Left ventricle myocardium inferior (tissue), 1 donor: Measurements from ENCODE around the gene ANTXR2. TPM values are rescaled to one million over a fixed set of nuclear protein-coding genes. Genes with fewer than 3 reads are reported as not detected.
A peak's percentile ranks its signal among the peaks of the same experiment; 100 is the strongest.

Source experiments
- DNase-seq: peaks from one replicate; pipeline ENCODE4 v3.0.0-alpha.2; 2020
- H3K27ac ChIP-seq: fragments of 200-600 bp; replicated peaks from 2 replicates; pipeline ENCODE4 v1.8.0; 2021
- H3K27me3 ChIP-seq: fragments of 200-600 bp; 2 replicates; pipeline ENCODE4 v1.8.0; 2021; ENCODE audit warnings: low read depth
- H3K36me3 ChIP-seq: fragments of 200-600 bp; 2 replicates; pipeline ENCODE4 v1.8.0; 2021
- H3K4me1 ChIP-seq: fragments of 200-600 bp; 2 replicates; pipeline ENCODE4 v1.8.0; 2021
- H3K4me3 ChIP-seq: fragments of 200-600 bp; 2 replicates; pipeline ENCODE4 v1.8.0; 2021; ENCODE audit warnings: mild to moderate bottlenecking, moderate library complexity
- H3K9me3 ChIP-seq: fragments of 200-600 bp; replicated peaks from 2 replicates; pipeline ENCODE4 v1.8.0; 2021
- intact Hi-C: fragments of 100-400 bp; cut with micrococcal nuclease; formaldehyde crosslinking; loops from one replicate; pipeline ENCODE4 v1.11.0; 2022
- total RNA-seq: library from RNA; stranded (reverse); fragmentation: NEBNext Ultra II Directional; extraction: Animal tissue kit (Norgen Biotek cat#: 25700); gene quantifications from one replicate; pipeline ENCODE4 v1.2.1, GENCODE V29; 2021
- TF ChIP-seq, protein P1 (sequence below): fragments of 200-600 bp; IDR thresholded peaks from 2 replicates; pipeline ENCODE4 v1.8.0; 2021; ENCODE audit warnings: antibody characterized with exemption, mild to moderate bottlenecking, borderline replicate concordance
- donor health status: DM: no; HTN: yes; CAD: no; lungs with severe emphysema.

Gene ANTXR2
- total RNA-seq, 1 donor from 2014 or later: 42.4 TPM

DNA sequence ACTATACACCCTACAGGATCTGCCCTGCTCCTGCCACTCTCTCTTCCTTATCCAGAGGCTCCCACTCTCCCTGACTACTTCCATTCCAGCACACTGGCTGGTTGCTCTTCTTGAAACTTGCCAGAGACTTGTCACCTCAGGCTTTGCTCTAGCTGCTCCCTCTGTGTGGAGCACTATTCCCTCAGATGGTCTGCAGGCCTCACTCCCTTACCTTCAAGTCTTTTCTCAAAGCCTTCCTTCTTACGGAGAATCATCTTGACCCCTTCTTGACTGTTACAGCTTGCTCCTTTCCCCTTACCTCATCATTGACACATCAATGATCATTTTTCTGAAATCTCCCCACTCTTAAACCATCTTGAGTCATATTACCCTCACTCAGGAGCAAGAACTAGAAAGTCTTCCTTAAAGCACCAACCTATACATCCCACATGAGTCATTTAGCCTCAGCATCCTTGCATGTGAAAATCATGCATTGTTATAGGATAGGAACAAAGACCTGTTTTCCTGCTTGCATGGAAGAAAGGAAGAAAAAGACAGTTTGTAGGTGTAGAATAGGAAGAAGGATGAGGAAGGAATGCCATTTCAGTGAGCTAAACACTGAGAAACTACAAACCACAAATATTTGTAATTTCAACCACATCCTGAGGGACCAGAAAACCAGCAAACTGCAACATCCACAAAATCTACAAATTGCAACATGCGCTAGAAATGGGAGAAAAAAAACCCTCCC lies 55.7 kb downstream of the ANTXR2 start:
- Histone ChIP-seq H3K4me1 (peaks cover 5% of the 10 kb centered on the region), H3K9me3 (no peaks in the 10 kb centered on the region), H3K27ac (no peak overlapping the region), H3K27me3 (no peaks in the 10 kb centered on the region), H3K36me3 (peaks cover 57% of the 10 kb centered on the region), H3K4me3 (no peak overlapping the region)
- TF ChIP-seq, protein P1, sequence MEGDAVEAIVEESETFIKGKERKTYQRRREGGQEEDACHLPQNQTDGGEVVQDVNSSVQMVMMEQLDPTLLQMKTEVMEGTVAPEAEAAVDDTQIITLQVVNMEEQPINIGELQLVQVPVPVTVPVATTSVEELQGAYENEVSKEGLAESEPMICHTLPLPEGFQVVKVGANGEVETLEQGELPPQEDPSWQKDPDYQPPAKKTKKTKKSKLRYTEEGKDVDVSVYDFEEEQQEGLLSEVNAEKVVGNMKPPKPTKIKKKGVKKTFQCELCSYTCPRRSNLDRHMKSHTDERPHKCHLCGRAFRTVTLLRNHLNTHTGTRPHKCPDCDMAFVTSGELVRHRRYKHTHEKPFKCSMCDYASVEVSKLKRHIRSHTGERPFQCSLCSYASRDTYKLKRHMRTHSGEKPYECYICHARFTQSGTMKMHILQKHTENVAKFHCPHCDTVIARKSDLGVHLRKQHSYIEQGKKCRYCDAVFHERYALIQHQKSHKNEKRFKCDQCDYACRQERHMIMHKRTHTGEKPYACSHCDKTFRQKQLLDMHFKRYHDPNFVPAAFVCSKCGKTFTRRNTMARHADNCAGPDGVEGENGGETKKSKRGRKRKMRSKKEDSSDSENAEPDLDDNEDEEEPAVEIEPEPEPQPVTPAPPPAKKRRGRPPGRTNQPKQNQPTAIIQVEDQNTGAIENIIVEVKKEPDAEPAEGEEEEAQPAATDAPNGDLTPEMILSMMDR: no peak
- intact Hi-C loops: no loop called here
- DNase-seq: no peak

DNA sequence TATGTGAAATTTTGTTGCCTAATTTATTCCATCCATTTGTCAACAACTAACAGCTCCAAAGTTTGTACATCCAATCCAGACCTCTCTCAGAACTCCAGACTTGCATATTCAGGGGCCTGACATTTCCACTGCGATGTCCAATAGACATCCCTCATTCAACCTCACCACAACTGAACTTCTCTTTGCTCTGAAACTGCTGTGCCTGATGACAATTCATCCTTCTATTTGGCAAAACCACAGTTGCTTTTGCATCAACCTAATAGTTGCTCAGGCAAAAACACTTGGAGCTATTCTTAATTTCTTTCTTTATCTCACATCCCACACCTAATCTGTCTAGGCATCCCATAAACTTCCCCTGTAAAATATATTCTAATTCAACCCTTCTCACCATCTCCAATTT lies 56.5 kb downstream of the ANTXR2 start:
- no peak overlapping the region for H3K27ac ChIP-seq
- H3K4me1 ChIP-seq: peaks cover 6% of the 10 kb centered on the region
- intact Hi-C loops: no loop called here

DNA sequence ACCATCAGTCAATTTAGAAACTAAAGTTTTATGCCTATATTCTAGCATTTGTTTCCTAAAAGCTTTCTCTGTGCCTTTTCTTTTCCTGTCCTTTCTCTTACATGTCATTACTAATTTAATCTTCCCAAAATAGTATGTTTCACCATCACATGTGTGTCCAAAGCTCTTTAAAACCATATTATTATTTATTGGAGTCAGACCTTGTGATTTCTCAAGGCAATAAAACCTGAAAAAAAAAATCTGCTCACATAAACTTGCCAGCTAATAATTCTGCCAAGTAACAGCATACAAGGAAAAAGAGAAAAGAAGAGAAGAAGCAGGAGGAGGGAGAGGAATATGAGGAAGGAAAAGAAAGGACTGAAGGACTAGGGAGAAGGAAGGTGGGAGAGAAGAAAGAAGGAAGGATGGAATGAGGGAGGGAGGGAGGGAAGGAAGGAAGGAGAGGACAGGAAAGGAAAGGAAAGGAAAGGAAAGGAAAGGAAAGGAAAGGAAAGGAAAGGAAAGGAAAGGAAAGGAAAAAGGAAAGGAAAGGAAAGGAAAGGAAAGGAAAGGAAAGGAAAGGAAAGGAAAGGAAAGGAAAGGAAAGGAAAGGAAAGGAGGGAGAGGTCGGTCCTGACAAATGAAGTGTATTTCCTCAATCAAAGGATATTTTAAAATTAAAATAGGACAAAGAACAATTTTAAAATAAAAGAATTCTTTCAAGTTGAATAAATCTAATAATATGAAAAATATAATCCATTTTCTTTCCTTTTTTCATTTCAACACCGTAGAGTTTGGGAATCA lies 57.4 kb downstream of the ANTXR2 start:
- DNase-seq: no peak
- Histone ChIP-seq H3K4me1 (peaks cover 6% of the 10 kb centered on the region), H3K27ac (no peak overlapping the region), H3K4me3 (no peak overlapping the region), H3K27me3 (no peaks in the 10 kb centered on the region), H3K9me3 (no peaks in the 10 kb centered on the region), H3K36me3 (peaks cover 57% of the 10 kb centered on the region)
- intact Hi-C loops: no loop called here
- TF ChIP-seq, protein P1: no peak

More for the DNA sequence above, 56.5 kb downstream of the ANTXR2 start:
- H3K4me3 ChIP-seq: no peak overlapping the region
- TF ChIP-seq, protein P1: no peak
- H3K36me3 ChIP-seq: peaks cover 57% of the 10 kb centered on the region
- DNase-seq: no peak
- H3K27me3 ChIP-seq: no peaks in the 10 kb centered on the region
- no peaks in the 10 kb centered on the region for H3K9me3 ChIP-seq

DNA sequence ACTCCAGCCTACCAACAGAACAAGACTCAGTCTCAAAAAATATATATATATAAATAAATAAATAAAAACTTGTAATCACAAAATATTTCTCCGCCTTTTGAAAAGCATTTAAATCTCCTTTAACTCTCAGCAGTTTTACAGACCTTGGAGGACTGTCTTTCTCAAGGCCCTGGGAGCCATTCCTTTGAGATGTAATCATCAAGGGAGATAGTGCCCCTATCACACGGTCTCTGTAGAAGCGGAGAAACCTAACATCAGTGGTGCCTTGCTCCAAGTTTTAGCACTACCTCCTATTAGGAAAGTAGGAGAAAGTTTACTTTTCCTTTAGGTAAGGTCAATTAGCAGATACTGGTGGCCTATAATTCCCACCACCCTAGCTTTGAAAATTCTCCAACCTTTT lies 58.5 kb downstream of the ANTXR2 start:
- H3K27me3 ChIP-seq: no peaks in the 10 kb centered on the region
- H3K9me3 ChIP-seq: no peaks in the 10 kb centered on the region
- peaks cover 6% of the 10 kb centered on the region for H3K4me1 ChIP-seq
- no peak for DNase-seq
- TF ChIP-seq, protein P1: no peak
- no peak overlapping the region for H3K27ac ChIP-seq
- H3K36me3 ChIP-seq: peaks cover 48% of the 10 kb centered on the region
- H3K4me3 ChIP-seq: no peak overlapping the region
- intact Hi-C loops: no loop called here

DNA sequence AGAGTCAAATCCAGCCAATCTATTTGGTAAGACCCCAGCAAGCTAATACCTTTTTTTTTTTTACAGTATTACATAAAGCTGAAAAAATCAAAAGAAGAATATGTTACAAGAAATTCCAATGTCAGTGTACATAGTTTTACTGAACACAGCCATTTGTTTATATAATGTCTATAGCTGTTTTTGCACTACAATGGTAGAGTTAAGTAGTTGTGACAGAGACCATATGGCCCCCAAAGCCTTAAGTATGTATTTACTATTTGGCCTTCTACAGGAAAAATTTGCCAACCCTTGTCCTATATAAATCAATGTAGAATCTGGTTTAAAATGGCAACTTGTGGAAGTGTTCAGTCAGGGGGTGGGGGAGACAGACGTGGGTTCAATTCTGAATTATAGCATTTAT lies 60.7 kb downstream of the ANTXR2 start:
- DNase-seq: no peak
- no peaks in the 10 kb centered on the region for H3K27me3 ChIP-seq
- H3K36me3 ChIP-seq: peaks cover 41% of the 10 kb centered on the region
- no peaks in the 10 kb centered on the region for H3K9me3 ChIP-seq
- H3K27ac ChIP-seq: peak overlapping the region; percentile 39
- H3K4me1 ChIP-seq: peaks cover 13% of the 10 kb centered on the region
- TF ChIP-seq, protein P1: no peak
- intact Hi-C loops: no loop called here
- no peak overlapping the region for H3K4me3 ChIP-seq
